NCI-H1930 (cell line): Measurements from ENCODE around the gene DTNBP1.

Experiments
- DNase-seq, 2 experiments: peaks; one replicate each; lab custom pipeline; 2025; lab: John Stamatoyannopoulos, UW

DTNBP1 gene

GRCh38 chr6:15588971-15589634 is 73.7 kb downstream of the DTNBP1 start:
- DNase-seq: no peak

DNA sequence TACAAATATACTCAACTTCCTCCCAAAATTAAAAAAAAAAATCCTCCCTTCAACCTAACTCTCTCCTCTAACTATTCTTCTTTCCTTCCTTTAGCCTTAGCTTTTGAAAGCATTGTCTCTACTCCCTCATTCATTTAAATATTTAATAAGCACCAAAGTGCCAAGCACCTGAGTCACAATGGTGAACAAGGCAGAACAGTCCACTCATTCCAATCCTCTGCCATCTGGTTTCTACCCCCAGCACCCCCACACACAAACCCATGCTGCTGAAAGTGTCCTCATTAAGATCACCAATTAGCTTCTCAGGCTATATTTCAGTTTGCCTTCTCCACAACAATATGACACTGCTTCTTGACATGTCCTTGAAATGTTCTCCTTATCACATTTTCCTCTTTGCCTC is 76.3 kb downstream of the DTNBP1 start:
- no peak for DNase-seq

DNA sequence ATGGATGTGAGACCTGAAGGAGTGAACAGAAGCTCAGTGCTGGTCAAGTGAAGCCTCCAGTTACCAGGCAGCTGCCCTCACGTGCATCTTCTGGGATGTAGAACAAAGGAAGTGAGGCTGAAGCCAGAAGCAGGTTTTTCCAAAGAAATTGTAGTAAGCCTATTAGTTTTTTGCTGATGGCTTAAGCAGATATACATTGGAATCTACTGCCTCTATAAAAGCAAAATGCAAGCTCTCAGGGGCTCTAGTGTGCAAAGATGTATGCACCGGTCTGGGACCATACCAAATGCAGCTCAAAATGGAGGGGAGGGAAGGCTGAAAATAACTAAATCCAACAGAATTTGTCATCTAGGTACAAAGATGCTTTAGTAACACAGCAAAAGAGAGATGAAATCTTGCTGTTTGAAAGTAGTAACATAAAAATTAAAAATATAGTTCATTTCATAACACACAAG is 77.0 kb downstream of the DTNBP1 start:
- DNase-seq: no peak

- DNase-seq: no peak
Observed at GRCh38 chr6:15582499-15582898, 80.3 kb downstream of the DTNBP1 start.

DNA sequence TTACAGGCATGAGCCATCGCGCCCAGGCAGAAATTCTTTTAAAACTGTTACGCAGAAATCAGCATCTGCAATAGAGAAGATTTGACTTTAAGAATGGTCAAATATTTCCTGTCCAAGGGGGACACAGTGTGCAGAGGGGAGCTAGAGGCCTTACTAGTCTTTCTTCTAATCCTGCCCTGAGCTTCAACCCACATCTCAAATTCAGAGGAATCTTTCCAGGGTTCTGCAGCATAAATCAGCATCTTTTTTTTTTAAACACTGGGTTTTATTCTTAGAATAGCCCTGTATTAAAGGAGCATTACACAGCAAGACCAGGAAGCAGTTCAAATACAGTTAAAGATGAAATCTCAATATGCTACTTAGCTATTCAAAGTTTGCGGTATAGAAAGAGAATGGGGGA is 81.1 kb downstream of the DTNBP1 start:
- no peak for DNase-seq

DNA sequence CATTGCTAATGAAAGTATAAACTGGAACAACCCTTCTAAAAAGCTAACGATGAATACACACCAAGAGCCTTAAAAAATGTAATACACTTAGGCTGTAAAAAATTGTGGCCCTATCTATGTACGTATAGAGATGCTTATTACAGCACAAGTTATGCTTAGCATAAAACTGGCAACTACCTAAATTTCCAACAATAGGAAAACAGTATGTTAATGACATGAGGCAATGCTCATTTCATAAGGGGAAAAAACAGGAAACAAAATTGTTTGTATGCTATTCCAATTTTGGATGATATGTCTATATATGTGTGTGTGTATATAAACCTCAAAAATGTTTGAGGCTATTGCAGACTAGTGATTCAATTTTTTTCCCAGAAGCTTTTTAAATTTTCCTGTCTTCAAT is 82.5 kb downstream of the DTNBP1 start:
- no peak for DNase-seq

GRCh38 chr6:15578716-15579391 is 84.0 kb downstream of the DTNBP1 start:
- no peak for DNase-seq

DNA sequence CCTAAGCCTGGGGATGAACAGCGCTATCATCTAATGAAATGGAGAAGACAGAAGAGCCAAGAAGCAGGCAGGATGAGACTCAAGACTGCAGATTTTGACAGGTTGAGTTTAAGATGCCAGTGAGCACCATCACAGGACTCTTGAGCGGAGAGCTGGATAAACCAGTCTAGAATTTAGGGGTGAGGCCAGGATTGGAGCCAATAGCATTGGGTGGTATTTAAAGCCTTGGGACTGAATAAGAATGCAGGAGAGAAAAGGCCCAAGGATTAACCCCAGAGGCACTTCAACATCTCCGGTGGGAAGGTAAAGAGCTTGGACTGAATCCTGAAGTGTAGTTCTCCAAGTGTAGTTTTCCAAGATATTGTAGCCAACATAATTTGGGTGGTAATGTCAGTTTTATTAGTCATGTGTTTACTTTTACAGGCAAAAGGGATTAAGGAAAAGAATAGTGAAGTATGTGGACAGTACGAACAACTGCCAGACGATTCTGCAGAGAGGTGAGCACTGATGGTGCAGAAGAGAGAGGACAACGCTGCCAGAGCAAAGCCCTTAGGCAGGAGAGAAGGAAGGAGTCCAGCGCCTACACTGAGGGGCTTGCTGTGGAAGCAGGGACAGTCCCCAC is 85.2 kb downstream of the DTNBP1 start:
- no peak for DNase-seq

GRCh38 chr6:15577106-15577505 is 85.7 kb downstream of the DTNBP1 start:
- no peak for DNase-seq

GRCh38 chr6:15575357-15576033 is 87.3 kb downstream of the DTNBP1 start:
- no peak for DNase-seq

DNA sequence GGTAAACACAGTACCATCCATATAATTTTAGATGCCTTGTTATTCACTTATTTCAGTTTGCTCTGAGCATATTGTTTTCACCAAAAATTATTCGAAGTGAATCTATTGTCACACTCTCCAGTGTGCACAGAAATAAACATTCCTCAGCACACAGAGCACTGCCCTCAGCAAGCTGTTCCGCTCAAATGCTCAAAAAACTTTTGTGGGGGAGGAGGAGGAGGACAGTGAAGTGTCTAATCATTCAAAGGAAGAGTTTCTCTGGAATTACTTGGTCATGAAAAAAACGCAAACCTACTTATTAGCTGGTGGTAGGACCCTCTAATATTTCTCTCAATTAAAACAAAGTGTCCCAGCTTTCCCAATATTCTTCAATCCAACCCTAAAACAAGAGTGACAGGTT is 88.3 kb downstream of the DTNBP1 start:
- no peak for DNase-seq

DNA sequence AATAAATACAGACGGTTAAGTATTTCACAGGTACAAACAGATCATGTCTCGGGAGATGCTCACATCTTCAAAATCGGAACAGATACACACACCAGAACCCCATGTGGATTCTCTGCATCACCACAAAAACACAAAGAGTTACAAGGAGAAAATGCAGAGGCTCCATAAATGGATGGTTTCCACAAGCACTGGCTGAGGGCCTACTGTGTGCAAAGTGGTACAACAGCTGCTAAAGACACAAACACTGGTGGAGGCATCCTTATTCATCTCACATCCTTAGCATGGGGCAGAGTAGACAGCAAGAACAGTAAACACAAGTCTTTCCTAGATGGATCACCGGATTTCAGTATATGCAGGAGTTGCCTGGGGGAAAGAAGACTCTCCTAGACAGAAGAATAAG is 88.8 kb downstream of the DTNBP1 start:
- no peak for DNase-seq

DNA sequence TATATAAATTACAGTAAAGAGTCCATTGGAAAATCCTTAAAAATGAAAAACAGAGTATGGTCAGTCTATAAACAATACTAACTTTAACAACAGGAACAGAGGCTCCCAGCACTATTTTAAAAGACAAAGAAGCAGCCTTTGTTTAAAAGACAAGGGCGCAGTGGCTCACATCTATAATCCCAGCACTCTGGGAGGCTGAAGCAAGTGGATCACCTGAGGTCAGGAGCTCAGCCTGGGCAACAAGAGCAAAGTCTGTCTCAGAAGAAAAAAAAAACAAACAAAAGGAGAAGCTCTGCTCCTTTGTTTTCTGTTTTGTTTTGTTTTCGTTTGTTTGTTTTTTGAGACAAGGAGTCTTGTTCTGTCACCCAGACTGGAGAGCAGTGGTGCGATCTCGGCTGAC is 89.4 kb downstream of the DTNBP1 start:
- no peak for DNase-seq

GRCh38 chr6:15572296-15573016 is 90.4 kb downstream of the DTNBP1 start:
- no peak for DNase-seq

DNA sequence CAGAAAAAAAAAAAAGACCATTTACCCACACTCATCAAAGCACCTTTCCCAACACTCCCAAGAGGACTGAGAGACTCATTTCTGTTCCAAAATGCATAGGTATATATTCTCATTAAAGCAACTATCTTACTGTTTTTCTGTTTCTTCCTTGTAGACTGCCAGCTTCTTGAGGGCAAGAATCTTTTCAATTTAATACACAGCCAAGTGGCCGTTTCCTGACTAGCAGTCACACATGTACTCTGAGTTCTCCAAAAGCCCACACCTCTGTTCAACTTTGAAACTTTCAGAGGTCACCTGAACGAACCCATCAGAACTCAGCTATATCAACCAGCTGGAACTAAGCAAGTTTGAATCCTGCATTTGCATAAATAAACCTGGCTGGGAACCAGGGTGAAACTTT is 92.7 kb downstream of the DTNBP1 start:
- no peak for DNase-seq

DNA sequence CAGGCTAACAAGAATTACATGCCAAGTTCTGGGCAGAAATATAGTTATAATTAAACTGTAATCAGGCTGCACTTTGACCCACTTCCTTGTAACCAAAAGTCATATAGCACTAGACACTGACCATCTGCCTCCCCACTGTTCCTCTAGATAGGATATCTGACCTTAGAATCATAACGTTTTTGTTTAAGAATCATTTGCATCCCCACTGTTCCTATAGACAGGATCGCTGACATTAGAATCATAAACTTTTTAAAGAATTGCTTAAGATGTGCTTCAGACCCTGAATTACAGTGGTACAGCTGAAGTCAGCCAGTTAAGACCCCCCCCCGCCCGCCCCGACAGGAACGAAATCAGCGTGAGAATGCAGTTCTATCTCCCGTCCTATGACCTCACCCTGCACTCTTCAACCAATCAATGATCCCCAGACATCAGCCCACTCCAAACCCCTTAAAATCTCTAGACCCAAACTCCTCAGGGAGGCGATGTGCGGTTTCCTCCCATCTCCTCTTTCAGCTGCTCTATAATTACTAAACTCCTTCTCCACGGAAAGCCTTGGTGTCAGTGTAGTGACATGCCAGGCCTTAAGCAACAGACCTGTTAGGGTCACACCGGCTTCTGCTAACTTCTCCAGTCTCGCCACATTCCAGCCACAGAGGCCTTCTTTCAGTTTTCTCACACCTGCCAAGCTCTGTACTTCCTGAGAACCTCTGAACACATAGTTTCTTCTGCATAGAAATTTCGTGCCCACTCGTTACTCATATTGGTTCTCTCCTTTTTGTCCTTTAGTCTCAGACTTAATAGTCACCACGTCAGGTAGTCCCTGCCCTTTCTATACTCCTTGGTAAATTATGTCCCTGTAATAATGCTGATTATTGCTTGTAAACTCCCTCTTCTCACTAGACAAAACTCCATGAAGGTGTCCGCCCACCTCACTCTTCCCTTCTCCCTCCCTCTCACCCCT is 93.5 kb downstream of the DTNBP1 start:
- DNase-seq: no peak

DNA sequence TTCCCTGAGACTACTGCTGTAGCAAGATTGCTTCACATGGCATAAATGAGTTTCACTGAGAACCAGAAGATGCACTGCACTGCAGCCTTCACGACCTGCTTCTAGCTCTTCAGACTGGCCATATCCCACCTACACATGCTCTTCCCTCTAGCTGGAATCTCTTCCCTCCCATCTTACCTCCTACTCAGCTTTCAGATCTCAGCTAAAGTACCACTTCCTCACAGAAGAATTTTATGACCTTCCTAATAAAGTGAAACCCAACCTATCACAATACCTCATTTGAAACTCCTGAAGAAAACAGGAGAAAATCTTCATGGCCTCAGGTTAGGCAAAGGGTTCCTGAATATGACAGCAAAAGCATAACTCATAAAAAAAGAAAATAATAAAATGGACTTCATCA is 99.9 kb downstream of the DTNBP1 start:
- no peak for DNase-seq

GRCh38 chr6:15561447-15562199 is 101.2 kb downstream of the DTNBP1 start:
- no peak for DNase-seq

GRCh38 chr6:15560713-15561112 is 102.1 kb downstream of the DTNBP1 start:
- DNase-seq: no peak

DNA sequence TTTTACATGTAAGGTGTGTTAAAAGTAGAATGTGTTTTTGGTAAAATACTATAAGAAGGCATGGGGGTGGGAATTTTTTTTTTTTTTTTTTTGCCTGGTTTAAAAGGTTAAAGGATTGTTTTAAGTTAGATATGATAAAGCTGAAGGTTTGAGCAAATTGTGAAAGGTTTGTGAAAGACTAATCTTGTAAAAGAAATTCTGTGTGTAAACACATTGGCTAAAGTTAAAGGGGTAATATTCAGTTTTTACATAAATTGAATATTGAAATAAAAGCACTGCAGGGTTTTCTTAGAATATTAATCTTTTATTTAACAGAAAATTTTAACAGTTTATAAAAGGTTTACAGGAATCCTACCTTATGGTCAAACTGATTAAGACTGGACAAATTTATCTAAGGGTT is 105.7 kb downstream of the DTNBP1 start:
- no peak for DNase-seq
